ENCODE measurements around the gene RHBDD3.
"Not testable (repeated sequence)": the region's sequence is repeated elsewhere in the genome, so short reads cannot be mapped to it uniquely, and the experiment has no call there.

DNA sequence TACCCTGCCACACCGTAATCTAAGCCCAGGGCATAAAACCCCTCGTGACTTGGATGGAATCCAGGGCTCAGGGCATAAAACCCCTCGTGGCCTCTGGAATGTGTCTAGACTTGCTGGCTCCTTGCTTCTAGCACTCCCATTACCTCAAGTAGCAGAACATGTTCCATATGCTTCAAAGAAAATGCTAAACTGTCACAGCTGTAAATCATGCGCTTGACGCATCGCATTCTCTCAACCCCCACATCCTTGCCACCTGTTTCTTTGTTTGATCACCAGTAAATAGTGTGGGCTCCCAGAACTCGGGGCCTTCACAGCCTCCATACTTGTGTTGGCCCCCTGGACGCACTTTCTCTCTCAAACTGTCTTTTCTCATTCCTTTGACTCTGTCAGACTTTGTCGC is 27.3 kb downstream of the RHBDD3 start:
- TF ChIP-seq POLR2AphosphoS5 (IDR thresholded peaks at IDR 0.05; ENCODE audit: insufficient read depth in 1 of 2, low read depth in 1 of 2); POLR2A (IDR thresholded peaks at IDR 0.05): not testable (repeated sequence)

All from vagina (tissue), 2 donors.